Measurements from ENCODE around the gene GBF1.

DNA sequence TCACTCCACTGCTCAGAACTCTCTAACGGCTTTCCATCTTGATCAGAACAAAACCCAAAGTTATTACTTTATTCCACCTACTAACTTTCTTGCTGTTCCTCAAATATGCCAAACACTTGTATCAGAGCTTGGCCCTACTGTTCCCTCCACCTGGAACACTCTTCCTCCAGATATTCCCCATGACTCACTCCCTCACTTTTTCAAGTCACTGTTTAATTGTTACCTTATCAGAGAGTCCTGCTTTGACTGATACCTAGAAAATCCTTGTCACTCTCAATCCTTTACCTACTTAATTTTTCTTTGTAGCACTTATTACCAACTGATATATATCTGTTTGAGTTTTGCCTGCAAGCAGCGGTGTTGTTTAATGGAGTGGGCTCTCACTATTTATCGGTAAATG is 144.6 kb downstream of the GBF1 start:
- TF ChIP-seq, protein P1, sequence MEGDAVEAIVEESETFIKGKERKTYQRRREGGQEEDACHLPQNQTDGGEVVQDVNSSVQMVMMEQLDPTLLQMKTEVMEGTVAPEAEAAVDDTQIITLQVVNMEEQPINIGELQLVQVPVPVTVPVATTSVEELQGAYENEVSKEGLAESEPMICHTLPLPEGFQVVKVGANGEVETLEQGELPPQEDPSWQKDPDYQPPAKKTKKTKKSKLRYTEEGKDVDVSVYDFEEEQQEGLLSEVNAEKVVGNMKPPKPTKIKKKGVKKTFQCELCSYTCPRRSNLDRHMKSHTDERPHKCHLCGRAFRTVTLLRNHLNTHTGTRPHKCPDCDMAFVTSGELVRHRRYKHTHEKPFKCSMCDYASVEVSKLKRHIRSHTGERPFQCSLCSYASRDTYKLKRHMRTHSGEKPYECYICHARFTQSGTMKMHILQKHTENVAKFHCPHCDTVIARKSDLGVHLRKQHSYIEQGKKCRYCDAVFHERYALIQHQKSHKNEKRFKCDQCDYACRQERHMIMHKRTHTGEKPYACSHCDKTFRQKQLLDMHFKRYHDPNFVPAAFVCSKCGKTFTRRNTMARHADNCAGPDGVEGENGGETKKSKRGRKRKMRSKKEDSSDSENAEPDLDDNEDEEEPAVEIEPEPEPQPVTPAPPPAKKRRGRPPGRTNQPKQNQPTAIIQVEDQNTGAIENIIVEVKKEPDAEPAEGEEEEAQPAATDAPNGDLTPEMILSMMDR (IDR thresholded peaks at IDR 0.05 in 4 of 5, conservative IDR thresholded peaks at IDR 0.05 in 1 of 5): no peak
- TF ChIP-seq POLR2A (IDR thresholded peaks at IDR 0.05): no peak

Measured in gastrocnemius medialis (tissue), 4 donors.